Liver (tissue), 9 donors: ENCODE results near the gene ERN1. TPM values are rescaled to one million over a fixed set of nuclear protein-coding genes. Genes with fewer than 3 reads are reported as not detected.

Experiments
- DNase-seq: peaks from one replicate; pipeline ENCODE4 v3.0.0-alpha.2; 2017; ENCODE audit warnings: low spot score
- H3K27ac ChIP-seq, 2 donors: one replicate each; pipeline ENCODE4 v1.7.0; 2013; ENCODE audit warnings: inconsistent platforms in 2 of 2, low read length in 2 of 2, control low read depth in 1 of 2, low read depth in 1 of 2, mild to moderate bottlenecking in 1 of 2
- H3K27me3 ChIP-seq, 4 donors: one replicate each; pipeline versions ENCODE4 v1.6.1 to v1.7.0; 2013; ENCODE audit warnings: low read length in 3 of 4, inconsistent platforms in 1 of 4, mild to moderate bottlenecking in 1 of 4, moderate library complexity in 1 of 4; ENCODE audit not compliant: control insufficient read depth in 4 of 4, insufficient read depth in 4 of 4
- H3K36me3 ChIP-seq, 4 donors: one replicate each; pipeline versions ENCODE4 v1.6.1 to v1.7.0; 2013; ENCODE audit warnings: low read length in 3 of 4, mild to moderate bottlenecking in 3 of 4, low read depth in 1 of 4, moderate library complexity in 1 of 4; ENCODE audit not compliant: control insufficient read depth in 4 of 4, insufficient read depth in 3 of 4
- H3K4me1 ChIP-seq, 4 donors: one replicate each; pipeline versions ENCODE4 v1.6.1 to v1.7.0; 2013; ENCODE audit warnings: low read length in 3 of 4, mild to moderate bottlenecking in 3 of 4, moderate library complexity in 1 of 4; ENCODE audit not compliant: control insufficient read depth in 4 of 4, insufficient read depth in 4 of 4
- H3K4me3 ChIP-seq, 3 donors: one replicate each; pipeline versions ENCODE4 v1.6.1 to v1.7.0; 2013; ENCODE audit warnings: low read length in 3 of 3, control low read depth in 1 of 3, low read depth in 1 of 3, mild to moderate bottlenecking in 1 of 3
- H3K9ac ChIP-seq, 2 donors: one replicate each; pipeline ENCODE4 v1.7.0; 2013; ENCODE audit warnings: low read length in 2 of 2, mild to moderate bottlenecking in 2 of 2, moderate library complexity in 2 of 2, control low read depth in 1 of 2, low read depth in 1 of 2
- H3K9me3 ChIP-seq, 4 donors: one replicate each; pipeline versions ENCODE4 v1.6.1 to v1.7.0; 2013; ENCODE audit warnings: low read length in 3 of 4; ENCODE audit not compliant: control insufficient read depth in 4 of 4
- CTCF ChIP-seq: fragments of 150-350 bp; IDR thresholded peaks from 2 replicates; pipeline ENCODE4 v1.5.1; 2017; ENCODE audit warnings: improper control_type of control experiment, low read depth, low read length; ENCODE audit not compliant: missing input control
- EGR1 ChIP-seq, 2 donors: IDR thresholded peaks; 2 replicates each; pipeline ENCODE4 v1.6.1; 2016 to 2018; ENCODE audit warnings: antibody characterized with exemption in 2 of 2, low read depth in 2 of 2
- FOXA1 ChIP-seq: IDR thresholded peaks from 2 replicates; pipeline ENCODE4 v1.6.1; 2016; ENCODE audit warnings: antibody characterized with exemption
- FOXA2 ChIP-seq: IDR thresholded peaks from 2 replicates; pipeline ENCODE4 v1.6.1; 2016; ENCODE audit warnings: antibody characterized with exemption
- GABPA ChIP-seq, 2 donors: IDR thresholded peaks in 1 of 2; conservative IDR thresholded peaks in 1 of 2; 2 replicates each; pipeline ENCODE4 v1.6.1; 2016; ENCODE audit warnings: antibody characterized with exemption in 2 of 2, mild to moderate bottlenecking in 1 of 2, moderate library complexity in 1 of 2
- HNF4A ChIP-seq, 2 donors: conservative IDR thresholded peaks; 2 replicates each; pipeline ENCODE4 v1.6.1; 2016; ENCODE audit warnings: antibody characterized with exemption in 2 of 2, mild to moderate bottlenecking in 2 of 2
- HNF4G ChIP-seq: IDR thresholded peaks from 2 replicates; pipeline ENCODE4 v1.6.1; 2016; ENCODE audit warnings: antibody characterized with exemption
- JUND ChIP-seq, 2 donors: IDR thresholded peaks; 2 replicates each; pipeline ENCODE4 v1.6.1; 2016; ENCODE audit warnings: antibody characterized with exemption in 2 of 2
- NR2F2 ChIP-seq: IDR thresholded peaks from 2 replicates; pipeline ENCODE4 v1.6.1; 2016; ENCODE audit warnings: antibody characterized with exemption
- RAD21 ChIP-seq, 2 donors: IDR thresholded peaks; 2 replicates each; pipeline ENCODE4 v1.6.1; 2016; ENCODE audit warnings: antibody characterized with exemption in 2 of 2, mild to moderate bottlenecking in 2 of 2
- REST ChIP-seq: IDR thresholded peaks from 2 replicates; pipeline ENCODE4 v1.6.1; 2016; ENCODE audit warnings: antibody characterized with exemption, mild to moderate bottlenecking
- RXRA ChIP-seq, 2 donors: IDR thresholded peaks; 2 replicates each; pipeline ENCODE4 v1.6.1; 2017 to 2018; ENCODE audit warnings: antibody characterized with exemption in 2 of 2, mild to moderate bottlenecking in 1 of 2
- SP1 ChIP-seq: IDR thresholded peaks from 2 replicates; pipeline ENCODE4 v1.6.1; 2018; ENCODE audit warnings: antibody characterized with exemption, mild to moderate bottlenecking
- TAF1 ChIP-seq: conservative IDR thresholded peaks from 2 replicates; pipeline ENCODE4 v1.6.1; 2016; ENCODE audit warnings: antibody characterized with exemption, mild to moderate bottlenecking
- YY1 ChIP-seq: IDR thresholded peaks from 2 replicates; pipeline ENCODE4 v1.6.1; 2016; ENCODE audit warnings: antibody characterized with exemption, mild to moderate bottlenecking
- WGBS: extraction: QIAGEN DNeasy Blood & Tissue Kit; methylation state at CpG from one replicate; pipeline ENCODE4 v1.1.7; 2013; 5-methylcytosine and 5-hydroxymethylcytosine counted together
- polyA plus RNA-seq, 2 donors: library from polyadenylated mRNA; stranded (reverse) in 1 of 2; unstranded in 1 of 2; fragments of 200-250 nt in 1 of 2; fragments of >200 nt in 1 of 2; fragmentation: Nextera tagmentation in 1 of 2; extraction: Ambion mirVana in 1 of 2; gene quantifications; one replicate each; pipeline versions ENCODE4 v1.2.1 to v1.2.3, GENCODE V29; 2013 to 2015
- total RNA-seq, 2 donors: library from RNA; depleted of rRNA; stranded (reverse); fragments of >200 nt; gene quantifications; one replicate each; pipeline ENCODE4 v1.2.3, GENCODE V29; 2014
- TF ChIP-seq, protein P1 (sequence below): IDR thresholded peaks from 2 replicates; pipeline ENCODE4 v1.6.1; 2016; ENCODE audit warnings: antibody characterized with exemption
- TF ChIP-seq, protein P2 (sequence below): IDR thresholded peaks from 2 replicates; pipeline ENCODE4 v1.6.1; 2016; ENCODE audit warnings: antibody characterized with exemption
- TF ChIP-seq, protein P3 (sequence below): IDR thresholded peaks from 2 replicates; pipeline ENCODE4 v1.6.1; 2016; ENCODE audit warnings: antibody characterized with exemption
- donor health status: healthy.
- donor health status: healthy.
- donor health status: healthy.
- donor health status: healthy.
- donor health status: healthy.

The ERN1 gene
- total and polyA plus RNA-seq, 4 donors = 6.3 to 35.1 (median 14.9) TPM

DNA sequence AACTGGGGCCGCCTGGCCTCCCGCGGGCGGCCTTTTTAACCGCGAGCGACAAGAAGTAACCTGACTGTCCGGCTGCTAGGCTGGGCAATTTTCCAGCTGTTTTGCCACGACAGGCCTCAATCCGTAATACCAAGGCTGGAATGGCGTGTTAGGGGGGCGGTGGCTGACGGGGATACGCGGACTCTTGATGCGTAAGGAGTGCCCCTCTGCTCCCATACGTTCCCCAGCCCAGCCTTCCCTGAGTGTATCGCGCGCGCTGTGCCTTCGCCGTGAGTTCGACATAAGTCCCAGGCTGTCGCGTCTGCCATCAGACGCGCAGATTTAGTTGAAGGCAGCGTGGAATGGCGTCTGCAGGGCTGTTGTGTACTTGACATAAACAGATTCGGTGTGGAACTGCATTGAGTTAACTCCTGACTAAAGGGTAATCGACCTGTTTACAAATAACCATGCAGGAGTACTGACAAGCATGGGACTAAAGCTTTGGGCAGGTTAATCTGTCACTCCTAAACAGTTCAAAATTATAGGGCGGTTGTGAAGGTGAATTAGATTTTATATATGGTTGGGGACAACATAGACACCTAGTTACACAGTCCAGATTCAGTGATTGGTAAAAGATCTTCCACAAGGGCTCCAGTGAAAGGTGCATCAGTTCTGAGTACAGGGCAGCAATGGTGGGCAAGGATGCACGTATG lies 16.6 kb upstream of the ERN1 start:
- Histone ChIP-seq H3K36me3 (peaks cover 0 to 3% (median 1%) of the 10 kb centered on the region in 4 donors), H3K27ac (peak overlapping the region; percentile 77 to 96), H3K27me3 (no peaks in the 10 kb centered on the region), H3K4me3 (peak overlapping the region; percentile 62 to 81 (median 76)), H3K4me1 (peaks cover 2 to 45% (median 42%) of the 10 kb centered on the region in 4 donors), H3K9me3 (no peaks in the 10 kb centered on the region), H3K9ac (peak overlapping the region; percentile 62 to 93)
- peak; percentile 62 for DNase-seq
- peak; percentile 39 for TF ChIP-seq TAF1
- no peak for TF ChIP-seq REST
- WGBS = 2% methylated on average over 34 of the region's 34 CpGs

- Histone ChIP-seq H3K27ac (peak overlapping the region; percentile 77 to 96), H3K9ac (peak overlapping the region; percentile 73 to 93), H3K27me3 (no peaks in the 10 kb centered on the region), H3K36me3 (peaks cover 0 to 3% (median 1%) of the 10 kb centered on the region in 4 donors), H3K4me1 (peaks cover 2 to 38% (median 35%) of the 10 kb centered on the region in 4 donors), H3K9me3 (no peaks in the 10 kb centered on the region), H3K4me3 (peak overlapping the region; percentile 62 to 81 (median 76))
- under 1% methylated on average over 51 of the region's 51 CpGs for WGBS
- peak; percentile 93 for DNase-seq
- TF ChIP-seq FOXA1 = no peak
- peak; percentile 93 for TF ChIP-seq YY1
- peak in 1 of 2 donors; percentile 33 for TF ChIP-seq HNF4A (conservative IDR thresholded peaks at IDR 0.05)
- TF ChIP-seq REST = peak; percentile 97
- TF ChIP-seq, protein P1, sequence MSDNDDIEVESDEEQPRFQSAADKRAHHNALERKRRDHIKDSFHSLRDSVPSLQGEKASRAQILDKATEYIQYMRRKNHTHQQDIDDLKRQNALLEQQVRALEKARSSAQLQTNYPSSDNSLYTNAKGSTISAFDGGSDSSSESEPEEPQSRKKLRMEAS = peak; percentile 81
- TF ChIP-seq NR2F2 = peak; percentile 90
- no peak for TF ChIP-seq FOXA2
- peak; percentile 42 to 76 for TF ChIP-seq JUND (IDR thresholded peaks at IDR 0.05)
- no peak for TF ChIP-seq CTCF
- TF ChIP-seq RXRA (IDR thresholded peaks at IDR 0.05) = peak; percentile 51 to 54
- TF ChIP-seq HNF4G = no peak
- TF ChIP-seq SP1 = peak; percentile 91
- TF ChIP-seq RAD21 (IDR thresholded peaks at IDR 0.05) = peak; percentile 27 to 53
- peak in 1 of 2 donors; percentile 32 for TF ChIP-seq EGR1 (IDR thresholded peaks at IDR 0.05; ENCODE audit: low read depth in 2 of 2)
- TF ChIP-seq, protein P2, sequence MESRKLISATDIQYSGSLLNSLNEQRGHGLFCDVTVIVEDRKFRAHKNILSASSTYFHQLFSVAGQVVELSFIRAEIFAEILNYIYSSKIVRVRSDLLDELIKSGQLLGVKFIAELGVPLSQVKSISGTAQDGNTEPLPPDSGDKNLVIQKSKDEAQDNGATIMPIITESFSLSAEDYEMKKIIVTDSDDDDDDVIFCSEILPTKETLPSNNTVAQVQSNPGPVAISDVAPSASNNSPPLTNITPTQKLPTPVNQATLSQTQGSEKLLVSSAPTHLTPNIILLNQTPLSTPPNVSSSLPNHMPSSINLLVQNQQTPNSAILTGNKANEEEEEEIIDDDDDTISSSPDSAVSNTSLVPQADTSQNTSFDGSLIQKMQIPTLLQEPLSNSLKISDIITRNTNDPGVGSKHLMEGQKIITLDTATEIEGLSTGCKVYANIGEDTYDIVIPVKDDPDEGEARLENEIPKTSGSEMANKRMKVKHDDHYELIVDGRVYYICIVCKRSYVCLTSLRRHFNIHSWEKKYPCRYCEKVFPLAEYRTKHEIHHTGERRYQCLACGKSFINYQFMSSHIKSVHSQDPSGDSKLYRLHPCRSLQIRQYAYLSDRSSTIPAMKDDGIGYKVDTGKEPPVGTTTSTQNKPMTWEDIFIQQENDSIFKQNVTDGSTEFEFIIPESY = no peak
- TF ChIP-seq, protein P3, sequence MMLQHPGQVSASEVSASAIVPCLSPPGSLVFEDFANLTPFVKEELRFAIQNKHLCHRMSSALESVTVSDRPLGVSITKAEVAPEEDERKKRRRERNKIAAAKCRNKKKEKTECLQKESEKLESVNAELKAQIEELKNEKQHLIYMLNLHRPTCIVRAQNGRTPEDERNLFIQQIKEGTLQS = peak; percentile 49
- TF ChIP-seq TAF1 = peak; percentile 99
- no peak for TF ChIP-seq GABPA (IDR thresholded peaks at IDR 0.05 in 1 of 2, conservative IDR thresholded peaks at IDR 0.05 in 1 of 2)
Observed at GRCh38 chr17:64145751-64146417, 15.9 kb upstream of the ERN1 start.
